GM18526 (cell line): ENCODE measurements around the gene MEF2C.

Experiments
- POLR2A ChIP-seq: IDR thresholded peaks from 3 replicates; pipeline ENCODE4 v1.6.1; 2011; ENCODE audit not compliant: insufficient read length; ENCODE audit errors: extremely low read depth

Gene MEF2C

GRCh38 chr5:88761939-88762338 lies 121.0 kb downstream of the MEF2C start:
- TF ChIP-seq POLR2A = no peak

GRCh38 chr5:88761269-88761850 lies 121.6 kb downstream of the MEF2C start:
- no peak for TF ChIP-seq POLR2A

- TF ChIP-seq POLR2A = no peak
Measured at GRCh38 chr5:88760527-88760926, 122.5 kb downstream of the MEF2C start.

- no peak for TF ChIP-seq POLR2A
Measured at GRCh38 chr5:88758591-88758990, 124.4 kb downstream of the MEF2C start.

- no peak for TF ChIP-seq POLR2A
Measured at GRCh38 chr5:88758184-88758583, 124.8 kb downstream of the MEF2C start.

GRCh38 chr5:88756953-88757352 lies 126.0 kb downstream of the MEF2C start:
- TF ChIP-seq POLR2A = no peak

- no peak for TF ChIP-seq POLR2A
Measured at GRCh38 chr5:88748666-88749065, 134.3 kb downstream of the MEF2C start.

- no peak for TF ChIP-seq POLR2A
Measured at GRCh38 chr5:88746438-88746882, 136.5 kb downstream of the MEF2C start.

GRCh38 chr5:88745093-88745696 lies 137.8 kb downstream of the MEF2C start:
- no peak for TF ChIP-seq POLR2A

- no peak for TF ChIP-seq POLR2A
Measured at GRCh38 chr5:88743231-88743834, 139.7 kb downstream of the MEF2C start.

- TF ChIP-seq POLR2A = no peak
Measured at GRCh38 chr5:88741964-88742363, 141.0 kb downstream of the MEF2C start.

GRCh38 chr5:88740604-88741185 lies 142.3 kb downstream of the MEF2C start:
- no peak for TF ChIP-seq POLR2A

GRCh38 chr5:88736494-88736893 lies 146.5 kb downstream of the MEF2C start:
- no peak for TF ChIP-seq POLR2A

GRCh38 chr5:88734983-88735382 lies 148.0 kb downstream of the MEF2C start:
- no peak for TF ChIP-seq POLR2A

GRCh38 chr5:88734191-88734640 lies 148.8 kb downstream of the MEF2C start:
- no peak for TF ChIP-seq POLR2A

GRCh38 chr5:88732862-88733261 lies 150.1 kb downstream of the MEF2C start:
- no peak for TF ChIP-seq POLR2A
